ENCODE measurements around the gene ABI3.

Gene ABI3

GRCh38 chr17:49226771-49227435, 16.4 kb downstream of the ABI3 start:
- TF ChIP-seq GABPA (IDR thresholded peaks at IDR 0.05; ENCODE audit: low read depth): no peak
- no peak for TF ChIP-seq POLR2AphosphoS5 (IDR thresholded peaks at IDR 0.05; ENCODE audit: low read depth)

GRCh38 chr17:49227436-49228261, 17.1 kb downstream of the ABI3 start:
- TF ChIP-seq GABPA (IDR thresholded peaks at IDR 0.05; ENCODE audit: low read depth) (no peak), CTCF (IDR thresholded peaks at IDR 0.05; ENCODE audit: insufficient read depth, low read length) (peak; percentile 86), SPI1 (IDR thresholded peaks at IDR 0.05; ENCODE audit: borderline replicate concordance, low read depth) (no peak), POLR2AphosphoS5 (IDR thresholded peaks at IDR 0.05; ENCODE audit: low read depth) (no peak)
- H3K4me3 ChIP-seq (replicated peaks; ENCODE audit: insufficient read depth, low read length): no peak overlapping the region
- peaks cover 43% of the 10 kb centered on the region for H3K27me3 ChIP-seq (ENCODE audit: insufficient read depth, poor library complexity, severe bottlenecking)
- no peak overlapping the region for H3K27ac ChIP-seq (replicated peaks)
- peak; percentile 59 to 77 for DNase-seq (ENCODE audit: low read depth in 1 of 2, low spot score in 1 of 2)

More at GRCh38 chr17:49226771-49227435, 16.4 kb downstream of the ABI3 start:
- peaks cover 43% of the 10 kb centered on the region for H3K27me3 ChIP-seq (ENCODE audit: insufficient read depth, poor library complexity, severe bottlenecking)
- no peak overlapping the region for H3K27ac ChIP-seq (replicated peaks)
- no peak for DNase-seq (ENCODE audit: low read depth in 1 of 2, low spot score in 1 of 2)
- no peak overlapping the region for H3K4me3 ChIP-seq (replicated peaks; ENCODE audit: insufficient read depth, low read length)

- Histone ChIP-seq H3K4me3 (replicated peaks; ENCODE audit: insufficient read depth, low read length) (no peak overlapping the region), H3K27me3 (ENCODE audit: insufficient read depth, poor library complexity, severe bottlenecking) (peaks cover 35% of the 10 kb centered on the region), H3K27ac (replicated peaks) (no peak overlapping the region)
- no peak for DNase-seq (ENCODE audit: low read depth in 1 of 2, low spot score in 1 of 2)
- TF ChIP-seq POLR2AphosphoS5 (IDR thresholded peaks at IDR 0.05; ENCODE audit: low read depth): no peak
- TF ChIP-seq CTCF (IDR thresholded peaks at IDR 0.05; ENCODE audit: insufficient read depth, low read length): no peak
- no peak for TF ChIP-seq SPI1 (IDR thresholded peaks at IDR 0.05; ENCODE audit: borderline replicate concordance, low read depth)
- no peak for TF ChIP-seq REST (IDR thresholded peaks at IDR 0.05; ENCODE audit: insufficient replicate concordance, low read depth)
- no peak for TF ChIP-seq GABPA (IDR thresholded peaks at IDR 0.05; ENCODE audit: low read depth)
Measured at GRCh38 chr17:49229076-49229804, 18.7 kb downstream of the ABI3 start.

- TF ChIP-seq CTCF (IDR thresholded peaks at IDR 0.05; ENCODE audit: insufficient read depth, low read length): no peak
- no peak for TF ChIP-seq REST (IDR thresholded peaks at IDR 0.05; ENCODE audit: insufficient replicate concordance, low read depth)
- TF ChIP-seq POLR2AphosphoS5 (IDR thresholded peaks at IDR 0.05; ENCODE audit: low read depth): no peak
- no peak for TF ChIP-seq GABPA (IDR thresholded peaks at IDR 0.05; ENCODE audit: low read depth)
- TF ChIP-seq SPI1 (IDR thresholded peaks at IDR 0.05; ENCODE audit: borderline replicate concordance, low read depth): no peak
- no peak for DNase-seq (ENCODE audit: low read depth in 1 of 2, low spot score in 1 of 2)
- H3K27me3 ChIP-seq (ENCODE audit: insufficient read depth, poor library complexity, severe bottlenecking): peaks cover 28% of the 10 kb centered on the region
- peak overlapping the region; percentile 65 for H3K4me3 ChIP-seq (replicated peaks; ENCODE audit: insufficient read depth, low read length)
- no peak overlapping the region for H3K27ac ChIP-seq (replicated peaks)
Measured at GRCh38 chr17:49229805-49230600, 19.5 kb downstream of the ABI3 start.
